GM19240 (cell line): ENCODE results near the gene G0S2.

Experiments
- DNase-seq: peaks from one replicate; pipeline ENCODE4 v3.0.0; 2011; ENCODE audit warnings: low spot score; ENCODE audit not compliant: insufficient read length

The G0S2 gene, protein sequence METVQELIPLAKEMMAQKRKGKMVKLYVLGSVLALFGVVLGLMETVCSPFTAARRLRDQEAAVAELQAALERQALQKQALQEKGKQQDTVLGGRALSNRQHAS

GRCh38 chr1:209674957-209675564 lies at the start of gene G0S2:
TSS of gene G0S2 (plus strand) at chr1:209675412. CDS start at chr1:209675685, 273 bp downstream.
- no peak for DNase-seq

- DNase-seq: no peak
These were observed 49.4 kb upstream of the G0S2 start for GRCh38 chr1:209625791-209626285.

GRCh38 chr1:209626346-209627026 lies 48.7 kb upstream of the G0S2 start:
- no peak for DNase-seq

- DNase-seq: no peak
These were observed 48.0 kb upstream of the G0S2 start for GRCh38 chr1:209627027-209627731.

- peak; percentile 64 for DNase-seq
These were observed 47.4 kb upstream of the G0S2 start for GRCh38 chr1:209627732-209628196.

DNA sequence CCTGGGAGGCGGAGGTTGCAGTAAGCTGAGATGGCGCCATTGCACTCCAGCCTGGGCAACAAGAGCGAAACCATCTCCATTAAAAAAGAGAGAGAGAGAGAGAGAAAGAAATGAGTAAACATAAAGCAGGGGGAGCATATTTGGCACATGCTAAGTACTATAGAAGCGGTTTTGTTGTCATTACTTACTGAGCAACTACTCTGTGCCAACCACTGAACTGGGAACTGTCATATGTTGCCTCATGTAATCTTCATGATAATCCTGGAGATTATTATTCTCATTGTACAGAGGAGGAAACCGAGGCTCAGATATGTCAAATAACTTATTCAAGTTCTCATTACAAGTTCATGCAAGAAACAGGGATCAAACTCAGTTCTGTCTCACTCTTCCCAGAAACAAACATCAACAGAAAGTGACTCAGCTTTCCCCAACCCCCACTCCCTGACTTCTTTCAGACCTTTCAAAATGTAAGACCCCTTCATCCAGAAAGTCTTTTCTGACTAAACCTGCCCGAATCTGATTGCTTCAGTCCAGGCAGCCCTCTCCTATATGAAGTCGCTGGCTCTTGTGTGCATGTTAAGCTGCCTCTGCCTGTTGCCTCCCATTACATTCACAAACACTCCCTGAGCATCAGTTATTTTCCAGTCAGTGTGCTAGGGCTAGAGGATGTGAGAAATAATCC lies 46.5 kb upstream of the G0S2 start:
- DNase-seq: no peak

- no peak for DNase-seq
These were observed 45.4 kb upstream of the G0S2 start for GRCh38 chr1:209629621-209630382.

DNA sequence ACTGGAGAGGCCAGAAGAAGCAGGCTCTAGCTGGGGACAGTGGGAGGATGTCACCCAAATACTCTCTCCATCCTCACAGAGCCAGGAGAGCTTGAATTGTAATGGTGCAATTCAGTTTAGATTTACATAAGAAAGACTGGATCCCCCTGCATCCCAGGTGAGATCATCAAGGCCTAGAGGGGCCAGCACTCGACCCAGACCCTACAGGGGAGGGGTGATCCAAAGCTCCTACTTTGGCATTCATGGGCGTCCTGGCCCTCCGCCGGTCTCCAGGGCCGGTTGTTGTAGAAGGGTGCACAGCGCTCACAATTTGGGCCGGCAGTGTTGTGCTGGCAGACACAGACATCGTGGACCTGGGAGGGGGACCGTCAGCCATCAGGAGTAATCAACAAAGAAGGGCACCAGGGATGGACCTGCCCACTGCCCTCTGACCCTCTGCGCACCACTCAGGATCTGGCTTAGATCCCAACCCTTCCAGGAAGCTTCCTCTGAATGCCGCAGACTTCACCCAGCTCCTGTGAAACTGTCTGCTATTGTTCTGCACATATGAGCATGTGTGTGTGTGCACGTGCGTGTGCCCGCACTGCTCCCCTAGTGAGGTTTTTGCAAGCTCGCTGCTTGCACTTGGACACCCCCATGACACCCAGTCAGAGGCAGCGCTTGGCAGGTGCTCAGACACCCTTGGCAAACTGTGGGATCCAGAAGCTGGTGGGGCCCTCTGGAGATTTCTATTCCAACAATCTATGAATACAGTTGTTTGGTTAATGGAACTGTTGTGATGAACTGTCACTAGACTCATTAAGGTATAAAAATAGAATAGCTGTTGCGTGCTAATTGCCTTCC lies 44.6 kb upstream of the G0S2 start:
- DNase-seq: no peak

- no peak for DNase-seq
These were observed 41.7 kb upstream of the G0S2 start for GRCh38 chr1:209633335-209633997.

GRCh38 chr1:209634005-209634737 lies 41.0 kb upstream of the G0S2 start:
- DNase-seq: no peak

DNA sequence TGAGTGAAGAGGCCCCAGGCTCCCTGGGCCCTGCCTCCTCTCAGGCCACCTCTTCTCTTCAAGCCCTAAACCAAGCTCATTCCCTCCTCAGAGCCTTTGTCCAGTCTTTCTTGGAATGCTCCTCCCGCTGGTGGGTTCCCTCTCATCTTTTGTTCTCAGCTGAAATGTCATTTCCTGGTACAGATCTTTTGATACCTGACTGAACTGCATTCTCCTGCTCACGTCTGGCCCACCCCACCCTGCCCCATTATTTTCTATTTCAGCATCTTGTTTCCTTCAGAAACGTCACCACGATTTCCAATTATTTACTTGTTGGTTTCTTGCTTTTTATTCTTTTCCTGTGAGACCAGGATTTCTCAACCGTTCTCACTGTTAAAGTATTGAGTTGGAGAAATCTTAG lies 39.4 kb upstream of the G0S2 start:
- no peak for DNase-seq

GRCh38 chr1:209641832-209642172 lies 33.4 kb upstream of the G0S2 start:
- DNase-seq: no peak

- DNase-seq: no peak
These were observed 32.4 kb upstream of the G0S2 start for GRCh38 chr1:209642816-209643215.

DNA sequence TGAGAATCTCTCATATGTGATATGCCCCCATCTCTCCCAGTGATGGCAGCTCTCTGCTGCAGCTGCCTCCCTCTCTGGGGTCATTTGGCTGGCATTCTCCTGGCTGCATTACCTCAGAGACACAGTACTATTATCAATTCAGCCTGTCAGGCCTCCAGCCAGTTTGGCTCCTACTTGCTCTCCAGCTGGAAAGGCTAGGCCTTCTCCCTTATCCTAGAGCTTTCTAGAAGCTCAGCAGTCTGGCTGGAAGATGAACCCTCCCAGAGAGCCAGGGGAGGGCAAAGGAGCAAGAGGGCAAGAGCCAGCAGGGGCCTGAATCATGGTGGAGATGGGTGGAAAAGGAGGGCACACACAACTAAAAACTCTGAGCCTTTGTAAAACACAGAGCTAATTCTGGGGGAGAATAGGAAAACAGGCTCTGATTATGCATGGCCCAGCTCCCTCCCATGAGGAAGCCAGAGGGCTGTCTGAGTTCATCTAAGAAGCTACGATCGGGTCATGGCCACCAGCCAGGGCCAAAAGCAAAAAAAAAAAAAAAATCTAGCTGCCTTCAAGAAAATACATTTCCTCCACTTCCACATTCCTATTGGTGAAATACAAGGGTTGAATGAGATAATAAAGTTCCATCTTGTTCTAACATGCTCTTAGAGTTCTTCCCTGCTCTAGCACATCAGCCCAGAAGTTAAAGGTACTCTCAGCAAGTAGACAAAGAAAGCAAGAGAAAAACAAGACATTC lies 31.8 kb upstream of the G0S2 start:
- DNase-seq: no peak

- no peak for DNase-seq
These were observed 29.4 kb upstream of the G0S2 start for GRCh38 chr1:209645574-209646452.

- no peak for DNase-seq
These were observed 28.7 kb upstream of the G0S2 start for GRCh38 chr1:209646558-209646957.

DNA sequence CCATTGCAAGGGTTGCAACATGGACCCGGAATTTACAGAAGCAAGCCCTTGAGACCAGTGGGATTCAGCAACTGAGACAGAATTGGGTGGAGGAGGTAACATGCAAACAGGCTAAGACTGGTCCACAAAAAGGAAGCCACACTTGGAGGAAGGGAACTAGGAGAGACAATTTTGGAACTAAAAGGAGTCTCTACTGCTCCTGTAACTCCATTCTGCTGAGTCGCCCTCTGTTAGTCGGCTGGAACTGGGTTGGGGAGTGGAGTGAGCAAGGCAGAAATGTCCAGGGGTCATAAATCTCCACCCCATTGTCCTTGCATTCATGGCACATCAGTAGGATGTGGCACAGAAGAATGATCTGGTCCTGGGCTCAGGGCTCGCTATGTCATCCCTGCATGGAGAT lies 28.1 kb upstream of the G0S2 start:
- no peak for DNase-seq
